CD4-positive, alpha-beta T cell (primary cell): Measurements from ENCODE around the gene SECISBP2L. TPM values are rescaled to one million over a fixed set of nuclear protein-coding genes. Genes with fewer than 3 reads are reported as not detected.

Experiments used
- ATAC-seq: fragments of 200-7000 bp; cut with Tn5 transposase; one replicate; pipeline ENCODE4 v1.10.0; 2022; ENCODE audit warnings: mild to moderate bottlenecking; ENCODE audit not compliant: poor library complexity
- CTCF ChIA-PET: fragments of 350-600 bp; sonication (Branson Sonifier 250); formaldehyde crosslinking; loops from one replicate; lab custom pipeline; 2021; ENCODE audit warnings: antibody characterized with exemption, inconsistent platforms; lab: Charles Lee
- POLR2A ChIA-PET: fragments of 350-600 bp; sonication (Branson Sonifier 250); formaldehyde crosslinking; loops from one replicate; lab custom pipeline; 2021; ENCODE audit warnings: antibody characterized with exemption, inconsistent platforms; lab: Charles Lee
- DNase-seq, 14 experiments: peaks; one replicate each; pipeline ENCODE4 v3.0.0-alpha.2; 2013 to 2020; ENCODE audit warnings: mixed read lengths in 2 of 14
- H3K27ac ChIP-seq, 2 donors: one replicate each; pipeline versions ENCODE4 v1.5.1 to v1.7.0; 2013; ENCODE audit warnings: low read length in 2 of 2, low read depth in 1 of 2, mild to moderate bottlenecking in 1 of 2
- H3K27me3 ChIP-seq, 2 experiments: 1 replicate in 1 of 2; 2 replicates in 1 of 2; pipeline versions ENCODE4 v1.6.1 to v1.7.0; 2013; ENCODE audit warnings: low read length in 2 of 2, control low read depth in 1 of 2, mild to moderate bottlenecking in 1 of 2, moderate library complexity in 1 of 2; ENCODE audit not compliant: insufficient read depth in 2 of 2, control insufficient read depth in 1 of 2
- H3K36me3 ChIP-seq: one replicate; pipeline ENCODE4 v1.6.1; 2013; ENCODE audit warnings: low read length, control low read depth; ENCODE audit not compliant: insufficient read depth
- H3K4me1 ChIP-seq: one replicate; pipeline ENCODE4 v1.6.1; 2013; ENCODE audit warnings: low read length, control low read depth; ENCODE audit not compliant: insufficient read depth
- H3K4me3 ChIP-seq: one replicate; pipeline ENCODE4 v1.5.1; 2013; ENCODE audit warnings: mild to moderate bottlenecking, low read length, moderate library complexity
- H3K9me3 ChIP-seq, 2 experiments: 1 replicate in 1 of 2; 2 replicates in 1 of 2; pipeline versions ENCODE4 v1.6.1 to v1.7.0; 2013; ENCODE audit warnings: low read length in 2 of 2, mild to moderate bottlenecking in 2 of 2, control low read depth in 1 of 2, moderate library complexity in 1 of 2; ENCODE audit not compliant: control insufficient read depth in 1 of 2, insufficient read depth in 1 of 2
- H3K27ac Mint-ChIP-seq: one replicate; pipeline ENCODE4 v1.8.0; 2020; ENCODE audit warnings: mixed read lengths
- H3K27me3 Mint-ChIP-seq: one replicate; pipeline ENCODE4 v1.8.0; 2021; ENCODE audit warnings: mixed read lengths
- H3K36me3 Mint-ChIP-seq: one replicate; pipeline ENCODE4 v1.8.0; 2021; ENCODE audit warnings: low read depth, mixed read lengths
- H3K4me1 Mint-ChIP-seq: one replicate; pipeline ENCODE4 v1.8.0; 2021; ENCODE audit warnings: low read depth, mixed read lengths
- H3K4me3 Mint-ChIP-seq: one replicate; pipeline ENCODE4 v1.8.0; 2020; ENCODE audit warnings: mild to moderate bottlenecking, mixed read lengths
- H3K9me3 Mint-ChIP-seq: one replicate; pipeline ENCODE4 v1.8.0; 2020; ENCODE audit warnings: mixed read lengths
- CTCF ChIP-seq: fragments of 200-600 bp; IDR thresholded peaks from one replicate; pipeline ENCODE4 v1.8.0; 2022; ENCODE audit warnings: antibody characterized with exemption, mild to moderate bottlenecking
- intact Hi-C, 2 experiments: fragments of 100-400 bp; cut with DNase I in 1 of 2; cut with micrococcal nuclease in 1 of 2; formaldehyde crosslinking; loops; one replicate each; pipeline versions ENCODE4 v1.15.1 to v1.9.0; 2023 to 2025; cut with DNase I, micrococcal nuclease
- total RNA-seq, 174 experiments: library from RNA in 2 of 174; stranded (reverse) in 2 of 174; gene quantifications; one replicate each; pipeline ENCODE4 v1.2.3 and lab custom pipeline; 2021 to 2026

Gene SECISBP2L
- total RNA-seq, 2 experiments from 2014 or later: 55.9 to 56.0 TPM

GRCh38 chr15:48954538-48954937 is 91.7 kb downstream of the SECISBP2L start:
- H3K27me3 Mint-ChIP-seq: peaks cover 16% of the 10 kb centered on the region
- Histone ChIP-seq H3K36me3 (no peaks in the 10 kb centered on the region), H3K27ac (no peak overlapping the region), H3K27me3 (peaks cover 0 to 5% of the 10 kb centered on the region in 2 experiments), H3K4me1 (no peaks in the 10 kb centered on the region), H3K4me3 (no peak overlapping the region), H3K9me3 (no peaks in the 10 kb centered on the region)
- no peaks in the 10 kb centered on the region for H3K9me3 Mint-ChIP-seq
- H3K4me3 Mint-ChIP-seq: no peak overlapping the region
- no peak for TF ChIP-seq CTCF
- intact Hi-C loops: no loop called here
- ChIA-PET CTCF (no interaction called here), POLR2A (no interaction called here)
- no peak for DNase-seq
- no peak overlapping the region for H3K27ac Mint-ChIP-seq
- H3K4me1 Mint-ChIP-seq: no peaks in the 10 kb centered on the region
- no peaks in the 10 kb centered on the region for H3K36me3 Mint-ChIP-seq
- ATAC-seq: no peak

- CTCF ChIA-PET: no interaction called here
Observed at GRCh38 chr15:48946840-48947187, 99.4 kb downstream of the SECISBP2L start.

GRCh38 chr15:48946074-48946839 is 100.0 kb downstream of the SECISBP2L start:
- Mint-ChIP-seq H3K4me3 (no peak overlapping the region), H3K9me3 (no peaks in the 10 kb centered on the region), H3K27me3 (peaks cover 31% of the 10 kb centered on the region), H3K27ac (no peak overlapping the region), H3K36me3 (no peaks in the 10 kb centered on the region), H3K4me1 (no peaks in the 10 kb centered on the region)
- Histone ChIP-seq H3K36me3 (no peaks in the 10 kb centered on the region), H3K27ac (no peak overlapping the region), H3K27me3 (peaks cover 0 to 5% of the 10 kb centered on the region in 2 experiments), H3K4me1 (no peaks in the 10 kb centered on the region), H3K4me3 (no peak overlapping the region), H3K9me3 (no peaks in the 10 kb centered on the region)
- DNase-seq: no peak
- CTCF ChIA-PET: no interaction called here
- TF ChIP-seq CTCF: no peak
- intact Hi-C loops: no loop called here
- POLR2A ChIA-PET: no interaction called here
- no peak for ATAC-seq

More at GRCh38 chr15:48946840-48947187, 99.4 kb downstream of the SECISBP2L start:
- H3K27ac Mint-ChIP-seq: no peak overlapping the region
- Histone ChIP-seq H3K36me3 (no peaks in the 10 kb centered on the region), H3K27me3 (peaks cover 2 to 5% of the 10 kb centered on the region in 2 experiments), H3K27ac (no peak overlapping the region), H3K9me3 (no peaks in the 10 kb centered on the region), H3K4me1 (no peaks in the 10 kb centered on the region), H3K4me3 (no peak overlapping the region)
- H3K4me3 Mint-ChIP-seq: no peak overlapping the region
- intact Hi-C loops: no loop called here
- H3K9me3 Mint-ChIP-seq: no peaks in the 10 kb centered on the region
- no peak for DNase-seq
- H3K27me3 Mint-ChIP-seq: peaks cover 36% of the 10 kb centered on the region
- POLR2A ChIA-PET: no interaction called here
- TF ChIP-seq CTCF: no peak
- ATAC-seq: no peak
- H3K4me1 Mint-ChIP-seq: no peaks in the 10 kb centered on the region
- H3K36me3 Mint-ChIP-seq: no peaks in the 10 kb centered on the region
